NCI-H1092 (cell line): ENCODE data around the gene SRPRB.
A peak's percentile ranks its signal among the peaks of the same experiment; 100 is the strongest.

Source experiments
- DNase-seq: peaks from one replicate; lab custom pipeline; 2025; lab: John Stamatoyannopoulos, UW

Gene SRPRB

GRCh38 chr3:133805702-133806475 lies at the start of gene SRPRB:
TSS of gene SRPRB (plus strand) at chr3:133805815. CDS start at chr3:133805849, 34 bp downstream.
- peak; percentile 95 for DNase-seq

- no peak for DNase-seq
Measured at GRCh38 chr3:133756716-133757694, 48.6 kb upstream of the SRPRB start.

- no peak for DNase-seq
Measured at GRCh38 chr3:133757701-133758567, 47.7 kb upstream of the SRPRB start.

GRCh38 chr3:133758568-133758928 lies 47.1 kb upstream of the SRPRB start:
- DNase-seq = no peak

GRCh38 chr3:133758964-133759739 lies 46.5 kb upstream of the SRPRB start:
- DNase-seq = no peak

- DNase-seq = no peak
Measured at GRCh38 chr3:133759740-133760305, 45.8 kb upstream of the SRPRB start.

- no peak for DNase-seq
Measured at GRCh38 chr3:133760916-133761315, 44.7 kb upstream of the SRPRB start.

- DNase-seq = no peak
Measured at GRCh38 chr3:133761605-133762484, 43.8 kb upstream of the SRPRB start.

- no peak for DNase-seq
Measured at GRCh38 chr3:133762539-133762938, 43.1 kb upstream of the SRPRB start.

- no peak for DNase-seq
Measured at GRCh38 chr3:133763797-133764683, 41.6 kb upstream of the SRPRB start.

- DNase-seq = no peak
Measured at GRCh38 chr3:133765256-133765655, 40.4 kb upstream of the SRPRB start.

- DNase-seq = no peak
Measured at GRCh38 chr3:133767607-133768006, 38.0 kb upstream of the SRPRB start.

- DNase-seq = no peak
Measured at GRCh38 chr3:133769536-133769935, 36.1 kb upstream of the SRPRB start.

GRCh38 chr3:133773732-133774131 lies 31.9 kb upstream of the SRPRB start:
- DNase-seq = no peak

GRCh38 chr3:133775309-133775708 lies 30.3 kb upstream of the SRPRB start:
- DNase-seq = no peak

- no peak for DNase-seq
Measured at GRCh38 chr3:133775835-133776234, 29.8 kb upstream of the SRPRB start.

GRCh38 chr3:133776794-133777438 lies 28.7 kb upstream of the SRPRB start:
- no peak for DNase-seq
